Measurements from ENCODE around the gene ARHGAP36. TPM values are rescaled to one million over a fixed set of nuclear protein-coding genes. Genes with fewer than 3 reads are reported as not detected.

ARHGAP36 gene
- total RNA-seq, 5 donors from 2014 or later (not counting 1 experiment from before 2014, with no cell fraction given), result not detected

GRCh38 chrX:131059246-131059645, 1.1 kb downstream of the ARHGAP36 start:
- DNase-seq, result no peak
- Mint-ChIP-seq H3K4me1 (no peaks in the 10 kb centered on the region), H3K4me3 (no peak overlapping the region), H3K36me3 (no peaks in the 10 kb centered on the region), H3K27ac (no peak overlapping the region), H3K9me3 (no peaks in the 10 kb centered on the region), H3K27me3 (peaks cover 44 to 60% of the 10 kb centered on the region in 2 donors)
- H3K27ac ChIP-seq (ENCODE audit: low read length), result no peak overlapping the region
- no peak overlapping the region for H3K4me3 ChIP-seq (ENCODE audit: control insufficient read depth in 1 of 2, extremely low read depth in 1 of 2, low read length in 1 of 2)
- ATAC-seq (replicated peaks in 1 of 4), result no peak
- H3K9me3 ChIP-seq, result no peaks in the 10 kb centered on the region
- peaks cover 4 to 15% of the 10 kb centered on the region in 2 experiments for H3K27me3 ChIP-seq (replicated peaks in 1 of 2; ENCODE audit: control insufficient read depth in 2 of 2, extremely low read depth in 1 of 2, insufficient read depth in 2 of 2, low read length in 1 of 2)
- CTCF ChIA-PET, result no interaction called here
- H3K36me3 ChIP-seq (ENCODE audit: control insufficient read depth in 2 of 2, extremely low read depth in 1 of 2, insufficient read depth in 1 of 2, low read length in 1 of 2), result no peaks in the 10 kb centered on the region
- POLR2A ChIA-PET, result no interaction called here
- H3K4me1 ChIP-seq (ENCODE audit: control insufficient read depth in 1 of 2, extremely low read depth in 1 of 2, insufficient read depth in 2 of 2, low read length in 2 of 2), result no peaks in the 10 kb centered on the region
- no CpG with 5 or more reads among the region's 2 CpGs for WGBS (ENCODE audit: insufficient coverage)

- ATAC-seq (replicated peaks in 1 of 4), result no peak
- no peak for DNase-seq
- 100% methylated on average over 2 of the region's 3 CpGs for WGBS (ENCODE audit: insufficient coverage)
- no peak overlapping the region for H3K27ac Mint-ChIP-seq
- Histone ChIP-seq H3K27ac (ENCODE audit: low read length) (no peak overlapping the region), H3K4me3 (ENCODE audit: control insufficient read depth in 1 of 2, extremely low read depth in 1 of 2, low read length in 1 of 2) (no peak overlapping the region), H3K4me1 (ENCODE audit: control insufficient read depth in 1 of 2, extremely low read depth in 1 of 2, insufficient read depth in 2 of 2, low read length in 2 of 2) (no peaks in the 10 kb centered on the region), H3K36me3 (ENCODE audit: control insufficient read depth in 2 of 2, extremely low read depth in 1 of 2, insufficient read depth in 1 of 2, low read length in 1 of 2) (no peaks in the 10 kb centered on the region), H3K27me3 (replicated peaks in 1 of 2; ENCODE audit: control insufficient read depth in 2 of 2, extremely low read depth in 1 of 2, insufficient read depth in 2 of 2, low read length in 1 of 2) (peaks cover 4 to 15% of the 10 kb centered on the region in 2 experiments), H3K9me3 (no peaks in the 10 kb centered on the region)
- H3K4me3 Mint-ChIP-seq, result no peak overlapping the region
- H3K4me1 Mint-ChIP-seq, result no peaks in the 10 kb centered on the region
- H3K27me3 Mint-ChIP-seq, result peaks cover 46 to 60% of the 10 kb centered on the region in 2 donors
- ChIA-PET POLR2A (no interaction called here), CTCF (no interaction called here)
- no peaks in the 10 kb centered on the region for H3K36me3 Mint-ChIP-seq
- no peaks in the 10 kb centered on the region for H3K9me3 Mint-ChIP-seq
Measured at GRCh38 chrX:131060147-131060546, 2.0 kb downstream of the ARHGAP36 start.

- no peak overlapping the region for H3K4me3 Mint-ChIP-seq
- ChIA-PET POLR2A (no interaction called here), CTCF (no interaction called here)
- H3K4me1 ChIP-seq (ENCODE audit: control insufficient read depth in 1 of 2, extremely low read depth in 1 of 2, insufficient read depth in 2 of 2, low read length in 2 of 2), result no peaks in the 10 kb centered on the region
- H3K36me3 Mint-ChIP-seq, result no peaks in the 10 kb centered on the region
- no peak overlapping the region for H3K27ac Mint-ChIP-seq
- ATAC-seq (replicated peaks in 1 of 4) (no peak), DNase-seq (no peak)
- no peaks in the 10 kb centered on the region for H3K9me3 Mint-ChIP-seq
- WGBS (ENCODE audit: insufficient coverage), result 100% methylated on average over 3 of the region's 6 CpGs
- H3K4me3 ChIP-seq (ENCODE audit: control insufficient read depth in 1 of 2, extremely low read depth in 1 of 2, low read length in 1 of 2), result no peak overlapping the region
- peaks cover 2 to 21% of the 10 kb centered on the region in 2 experiments for H3K27me3 ChIP-seq (replicated peaks in 1 of 2; ENCODE audit: control insufficient read depth in 2 of 2, extremely low read depth in 1 of 2, insufficient read depth in 2 of 2, low read length in 1 of 2)
- peaks cover 45 to 55% of the 10 kb centered on the region in 2 donors for H3K27me3 Mint-ChIP-seq
- no peaks in the 10 kb centered on the region for H3K4me1 Mint-ChIP-seq
- no peaks in the 10 kb centered on the region for H3K36me3 ChIP-seq (ENCODE audit: control insufficient read depth in 2 of 2, extremely low read depth in 1 of 2, insufficient read depth in 1 of 2, low read length in 1 of 2)
- no peaks in the 10 kb centered on the region for H3K9me3 ChIP-seq
- H3K27ac ChIP-seq (ENCODE audit: low read length), result no peak overlapping the region
Measured at GRCh38 chrX:131061306-131061705, 3.2 kb downstream of the ARHGAP36 start.

- Histone ChIP-seq H3K4me3 (ENCODE audit: control insufficient read depth in 1 of 2, extremely low read depth in 1 of 2, low read length in 1 of 2) (no peak overlapping the region), H3K27ac (ENCODE audit: low read length) (no peak overlapping the region), H3K4me1 (ENCODE audit: control insufficient read depth in 1 of 2, extremely low read depth in 1 of 2, insufficient read depth in 2 of 2, low read length in 2 of 2) (peaks cover 0 to 6% of the 10 kb centered on the region in 2 experiments), H3K9me3 (no peaks in the 10 kb centered on the region), H3K36me3 (ENCODE audit: control insufficient read depth in 2 of 2, extremely low read depth in 1 of 2, insufficient read depth in 1 of 2, low read length in 1 of 2) (no peaks in the 10 kb centered on the region), H3K27me3 (replicated peaks in 1 of 2; ENCODE audit: control insufficient read depth in 2 of 2, extremely low read depth in 1 of 2, insufficient read depth in 2 of 2, low read length in 1 of 2) (peaks cover 6 to 28% of the 10 kb centered on the region in 2 experiments)
- DNase-seq, result no peak
- WGBS (ENCODE audit: insufficient coverage), result no CpG with 5 or more reads among the region's 3 CpGs
- CTCF ChIA-PET, result no interaction called here
- no peaks in the 10 kb centered on the region for H3K36me3 Mint-ChIP-seq
- POLR2A ChIA-PET, result no interaction called here
- H3K4me3 Mint-ChIP-seq, result no peak overlapping the region
- ATAC-seq (replicated peaks in 1 of 4), result no peak
- H3K27me3 Mint-ChIP-seq, result peaks cover 47 to 52% of the 10 kb centered on the region in 2 donors
- H3K4me1 Mint-ChIP-seq, result no peaks in the 10 kb centered on the region
- no peaks in the 10 kb centered on the region for H3K9me3 Mint-ChIP-seq
- no peak overlapping the region for H3K27ac Mint-ChIP-seq
Measured at GRCh38 chrX:131063613-131064012, 5.5 kb downstream of the ARHGAP36 start.

GRCh38 chrX:131066237-131066636, 8.1 kb downstream of the ARHGAP36 start:
- Histone ChIP-seq H3K9me3 (no peaks in the 10 kb centered on the region), H3K36me3 (ENCODE audit: control insufficient read depth in 2 of 2, extremely low read depth in 1 of 2, insufficient read depth in 1 of 2, low read length in 1 of 2) (no peaks in the 10 kb centered on the region), H3K27ac (ENCODE audit: low read length) (no peak overlapping the region), H3K4me3 (ENCODE audit: control insufficient read depth in 1 of 2, extremely low read depth in 1 of 2, low read length in 1 of 2) (no peak overlapping the region), H3K27me3 (replicated peaks in 1 of 2; ENCODE audit: control insufficient read depth in 2 of 2, extremely low read depth in 1 of 2, insufficient read depth in 2 of 2, low read length in 1 of 2) (peaks cover 4 to 31% of the 10 kb centered on the region in 2 experiments), H3K4me1 (ENCODE audit: control insufficient read depth in 1 of 2, extremely low read depth in 1 of 2, insufficient read depth in 2 of 2, low read length in 2 of 2) (peaks cover 0 to 9% of the 10 kb centered on the region in 2 experiments)
- ChIA-PET POLR2A (no interaction called here), CTCF (no interaction called here)
- Mint-ChIP-seq H3K36me3 (no peaks in the 10 kb centered on the region), H3K4me3 (no peak overlapping the region), H3K27me3 (peaks cover 37 to 45% of the 10 kb centered on the region in 2 donors), H3K4me1 (no peaks in the 10 kb centered on the region), H3K9me3 (no peaks in the 10 kb centered on the region), H3K27ac (no peak overlapping the region)
- DNase-seq (no peak), ATAC-seq (replicated peaks in 1 of 4) (no peak)
- WGBS (ENCODE audit: insufficient coverage), result 100% methylated on average over 1 of the region's 3 CpGs

GRCh38 chrX:131067216-131067615, 9.1 kb downstream of the ARHGAP36 start:
- WGBS (ENCODE audit: insufficient coverage), result 6% methylated on average over 8 of the region's 19 CpGs
- Mint-ChIP-seq H3K36me3 (no peaks in the 10 kb centered on the region), H3K9me3 (no peaks in the 10 kb centered on the region), H3K27ac (no peak overlapping the region), H3K4me3 (no peak overlapping the region), H3K27me3 (peaks cover 40 to 54% of the 10 kb centered on the region in 2 donors), H3K4me1 (no peaks in the 10 kb centered on the region)
- ChIA-PET CTCF (no interaction called here), POLR2A (no interaction called here)
- peaks cover 0 to 9% of the 10 kb centered on the region in 2 experiments for H3K4me1 ChIP-seq (ENCODE audit: control insufficient read depth in 1 of 2, extremely low read depth in 1 of 2, insufficient read depth in 2 of 2, low read length in 2 of 2)
- no peak overlapping the region for H3K4me3 ChIP-seq (ENCODE audit: control insufficient read depth in 1 of 2, extremely low read depth in 1 of 2, low read length in 1 of 2)
- H3K27ac ChIP-seq (ENCODE audit: low read length), result no peak overlapping the region
- ATAC-seq (replicated peaks in 1 of 4), result no peak
- peaks cover 4 to 31% of the 10 kb centered on the region in 2 experiments for H3K27me3 ChIP-seq (replicated peaks in 1 of 2; ENCODE audit: control insufficient read depth in 2 of 2, extremely low read depth in 1 of 2, insufficient read depth in 2 of 2, low read length in 1 of 2)
- no peaks in the 10 kb centered on the region for H3K36me3 ChIP-seq (ENCODE audit: control insufficient read depth in 2 of 2, extremely low read depth in 1 of 2, insufficient read depth in 1 of 2, low read length in 1 of 2)
- H3K9me3 ChIP-seq, result no peaks in the 10 kb centered on the region
- no peak for DNase-seq

All from T-cell (primary cell).